ENCODE results near the gene THBS2.

- TF ChIP-seq, protein P1, sequence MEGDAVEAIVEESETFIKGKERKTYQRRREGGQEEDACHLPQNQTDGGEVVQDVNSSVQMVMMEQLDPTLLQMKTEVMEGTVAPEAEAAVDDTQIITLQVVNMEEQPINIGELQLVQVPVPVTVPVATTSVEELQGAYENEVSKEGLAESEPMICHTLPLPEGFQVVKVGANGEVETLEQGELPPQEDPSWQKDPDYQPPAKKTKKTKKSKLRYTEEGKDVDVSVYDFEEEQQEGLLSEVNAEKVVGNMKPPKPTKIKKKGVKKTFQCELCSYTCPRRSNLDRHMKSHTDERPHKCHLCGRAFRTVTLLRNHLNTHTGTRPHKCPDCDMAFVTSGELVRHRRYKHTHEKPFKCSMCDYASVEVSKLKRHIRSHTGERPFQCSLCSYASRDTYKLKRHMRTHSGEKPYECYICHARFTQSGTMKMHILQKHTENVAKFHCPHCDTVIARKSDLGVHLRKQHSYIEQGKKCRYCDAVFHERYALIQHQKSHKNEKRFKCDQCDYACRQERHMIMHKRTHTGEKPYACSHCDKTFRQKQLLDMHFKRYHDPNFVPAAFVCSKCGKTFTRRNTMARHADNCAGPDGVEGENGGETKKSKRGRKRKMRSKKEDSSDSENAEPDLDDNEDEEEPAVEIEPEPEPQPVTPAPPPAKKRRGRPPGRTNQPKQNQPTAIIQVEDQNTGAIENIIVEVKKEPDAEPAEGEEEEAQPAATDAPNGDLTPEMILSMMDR (IDR thresholded peaks at IDR 0.05) = no peak
- no peak for TF ChIP-seq POLR2A (IDR thresholded peaks at IDR 0.05)
These were observed 35.6 kb upstream of the THBS2 start for GRCh38 chr6:169289257-169289618.

All from thyroid gland (tissue), 4 donors.